ENCODE measurements around the gene NTRK3.

Gene NTRK3

GRCh38 chr15:88021601-88022000, 234.9 kb downstream of the NTRK3 start:
- Histone ChIP-seq H3K27me3 (ENCODE audit: insufficient read depth, poor library complexity, severe bottlenecking) (no peaks in the 10 kb centered on the region), H3K27ac (replicated peaks) (no peak overlapping the region), H3K4me3 (replicated peaks; ENCODE audit: insufficient read depth, low read length) (no peak overlapping the region)
- DNase-seq (ENCODE audit: low read depth in 1 of 2, low spot score in 1 of 2): no peak
- TF ChIP-seq SPI1 (IDR thresholded peaks at IDR 0.05; ENCODE audit: borderline replicate concordance, low read depth) (no peak), POLR2AphosphoS5 (IDR thresholded peaks at IDR 0.05; ENCODE audit: low read depth) (no peak), CTCF (IDR thresholded peaks at IDR 0.05; ENCODE audit: insufficient read depth, low read length) (no peak), REST (IDR thresholded peaks at IDR 0.05; ENCODE audit: insufficient replicate concordance, low read depth) (no peak), GABPA (IDR thresholded peaks at IDR 0.05; ENCODE audit: low read depth) (no peak)

- H3K4me3 ChIP-seq (replicated peaks; ENCODE audit: insufficient read depth, low read length): no peak overlapping the region
- TF ChIP-seq GABPA (IDR thresholded peaks at IDR 0.05; ENCODE audit: low read depth): no peak
- no peak for TF ChIP-seq REST (IDR thresholded peaks at IDR 0.05; ENCODE audit: insufficient replicate concordance, low read depth)
- TF ChIP-seq SPI1 (IDR thresholded peaks at IDR 0.05; ENCODE audit: borderline replicate concordance, low read depth): no peak
- TF ChIP-seq POLR2AphosphoS5 (IDR thresholded peaks at IDR 0.05; ENCODE audit: low read depth): no peak
- TF ChIP-seq CTCF (IDR thresholded peaks at IDR 0.05; ENCODE audit: insufficient read depth, low read length): no peak
- no peak overlapping the region for H3K27ac ChIP-seq (replicated peaks)
- H3K27me3 ChIP-seq (ENCODE audit: insufficient read depth, poor library complexity, severe bottlenecking): no peaks in the 10 kb centered on the region
- no peak for DNase-seq (ENCODE audit: low read depth in 1 of 2, low spot score in 1 of 2)
These were observed 235.7 kb downstream of the NTRK3 start for GRCh38 chr15:88020806-88021205.

GRCh38 chr15:88019656-88020055, 236.9 kb downstream of the NTRK3 start:
- Histone ChIP-seq H3K4me3 (replicated peaks; ENCODE audit: insufficient read depth, low read length) (no peak overlapping the region), H3K27ac (replicated peaks) (no peak overlapping the region), H3K27me3 (ENCODE audit: insufficient read depth, poor library complexity, severe bottlenecking) (no peaks in the 10 kb centered on the region)
- DNase-seq (ENCODE audit: low read depth in 1 of 2, low spot score in 1 of 2): no peak
- TF ChIP-seq GABPA (IDR thresholded peaks at IDR 0.05; ENCODE audit: low read depth) (no peak), POLR2AphosphoS5 (IDR thresholded peaks at IDR 0.05; ENCODE audit: low read depth) (no peak), REST (IDR thresholded peaks at IDR 0.05; ENCODE audit: insufficient replicate concordance, low read depth) (no peak), CTCF (IDR thresholded peaks at IDR 0.05; ENCODE audit: insufficient read depth, low read length) (no peak), SPI1 (IDR thresholded peaks at IDR 0.05; ENCODE audit: borderline replicate concordance, low read depth) (no peak)
